Body of pancreas (tissue), 4 donors: ENCODE measurements around the gene KLK8.

Source experiments
- POLR2A ChIP-seq, 3 donors: fragments of 450-650 bp; IDR thresholded peaks; one replicate each; pipeline ENCODE4 v1.6.1; 2016; ENCODE audit warnings: antibody characterized with exemption in 3 of 3, mild to moderate bottlenecking in 2 of 3
- TF ChIP-seq, protein P1 (sequence below), 7 experiments: fragments of 450-650 bp in 4 of 7; fragments of 200-600 bp in 3 of 7; sonication (generic) in 3 of 7; IDR thresholded peaks; one replicate each; pipeline ENCODE4 v1.5.1; 2016 to 2019; ENCODE audit warnings: antibody characterized with exemption in 7 of 7

DNA sequence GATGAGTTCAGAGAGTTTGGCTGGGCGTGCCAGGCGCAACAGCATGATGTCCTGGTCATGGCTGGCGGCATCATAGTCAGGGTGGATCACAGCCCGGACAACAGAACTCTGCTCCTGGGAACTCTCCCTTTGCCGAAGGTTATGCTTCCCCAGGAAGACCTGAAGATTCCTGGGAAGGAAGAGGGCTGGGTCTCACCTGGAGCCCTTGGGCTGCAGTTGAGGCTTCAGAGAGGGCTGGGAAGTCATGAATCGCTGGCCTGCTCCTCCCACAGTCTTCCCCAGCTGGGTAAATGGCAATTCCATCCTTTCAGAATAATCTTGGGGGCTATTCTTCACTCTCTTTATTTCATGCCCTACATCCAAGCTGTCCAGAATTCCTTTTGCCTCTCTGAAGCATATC lies 38.0 kb downstream of the KLK8 start:
- TF ChIP-seq, protein P1, sequence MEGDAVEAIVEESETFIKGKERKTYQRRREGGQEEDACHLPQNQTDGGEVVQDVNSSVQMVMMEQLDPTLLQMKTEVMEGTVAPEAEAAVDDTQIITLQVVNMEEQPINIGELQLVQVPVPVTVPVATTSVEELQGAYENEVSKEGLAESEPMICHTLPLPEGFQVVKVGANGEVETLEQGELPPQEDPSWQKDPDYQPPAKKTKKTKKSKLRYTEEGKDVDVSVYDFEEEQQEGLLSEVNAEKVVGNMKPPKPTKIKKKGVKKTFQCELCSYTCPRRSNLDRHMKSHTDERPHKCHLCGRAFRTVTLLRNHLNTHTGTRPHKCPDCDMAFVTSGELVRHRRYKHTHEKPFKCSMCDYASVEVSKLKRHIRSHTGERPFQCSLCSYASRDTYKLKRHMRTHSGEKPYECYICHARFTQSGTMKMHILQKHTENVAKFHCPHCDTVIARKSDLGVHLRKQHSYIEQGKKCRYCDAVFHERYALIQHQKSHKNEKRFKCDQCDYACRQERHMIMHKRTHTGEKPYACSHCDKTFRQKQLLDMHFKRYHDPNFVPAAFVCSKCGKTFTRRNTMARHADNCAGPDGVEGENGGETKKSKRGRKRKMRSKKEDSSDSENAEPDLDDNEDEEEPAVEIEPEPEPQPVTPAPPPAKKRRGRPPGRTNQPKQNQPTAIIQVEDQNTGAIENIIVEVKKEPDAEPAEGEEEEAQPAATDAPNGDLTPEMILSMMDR (IDR thresholded peaks at IDR 0.05), result no peak
- TF ChIP-seq POLR2A (IDR thresholded peaks at IDR 0.05), result no peak
